Psoas muscle (tissue), 8 donors: ENCODE results near the gene MYO15B. TPM values are rescaled to one million over a fixed set of nuclear protein-coding genes. Genes with fewer than 3 reads are reported as not detected.

Experiments used
- ATAC-seq, 4 donors: fragments of 200-7000 bp; cut with Tn5 transposase; one replicate each; pipeline ENCODE4 v1.9.1; 2020; ENCODE audit warnings: moderate library complexity in 3 of 4, mild to moderate bottlenecking in 2 of 4
- DNase-seq, 2 donors: peaks; one replicate each; pipeline ENCODE4 v3.0.0-alpha.2; 2020
- H3K27ac ChIP-seq: fragments of 200-600 bp; one replicate; pipeline ENCODE4 v1.8.0; 2022
- H3K27me3 ChIP-seq, 3 donors: fragments of 200-600 bp in 1 of 3; one replicate each; pipeline versions ENCODE4 v1.6.1 to v1.8.0; 2013 to 2022; ENCODE audit warnings: low read length in 2 of 3, mild to moderate bottlenecking in 2 of 3, moderate library complexity in 1 of 3; ENCODE audit not compliant: insufficient read depth in 3 of 3
- H3K36me3 ChIP-seq, 2 donors: fragments of 200-600 bp in 1 of 2; one replicate each; pipeline versions ENCODE4 v1.6.1 to v1.8.0; 2013 to 2022; ENCODE audit warnings: low read depth in 1 of 2, mild to moderate bottlenecking in 1 of 2, moderate library complexity in 1 of 2; ENCODE audit not compliant: insufficient read depth in 1 of 2
- H3K4me1 ChIP-seq: fragments of 200-600 bp; one replicate; pipeline ENCODE4 v1.8.0; 2022
- H3K4me3 ChIP-seq: fragments of 200-600 bp; one replicate; pipeline ENCODE4 v1.8.0; 2022; ENCODE audit warnings: mild to moderate bottlenecking
- H3K9me3 ChIP-seq: fragments of 200-600 bp; one replicate; pipeline ENCODE4 v1.8.0; 2022
- WGBS, 3 donors: extraction: QIAGEN DNeasy Blood & Tissue Kit; methylation state at CpG; one replicate each; pipeline versions ENCODE4 v1.1.6 to v1.1.7; 2013; 5-methylcytosine and 5-hydroxymethylcytosine counted together
- intact Hi-C, 2 donors: fragments of 100-400 bp; cut with DNase I; formaldehyde crosslinking; loops; one replicate each; pipeline versions ENCODE4 v1.11.0 to v1.14.2; 2022
- polyA plus RNA-seq, 3 donors: library from polyadenylated mRNA; stranded (reverse); fragments of 200-250 nt; gene quantifications; one replicate each; pipeline ENCODE4 v1.2.3, GENCODE V29; 2013
- total RNA-seq, 4 donors: library from RNA; stranded (reverse); fragmentation: NEBNext Ultra II Directional in 2 of 4; extraction: Animal tissue kit (Norgen Biotek cat#: 25700) in 2 of 4; gene quantifications; one replicate each; pipeline versions ENCODE4 v1.2.1 to v1.2.4, GENCODE V29; 2021 to 2023
- TF ChIP-seq, protein P1 (sequence below): fragments of 200-600 bp; IDR thresholded peaks from one replicate; pipeline ENCODE4 v1.8.0; 2022; ENCODE audit warnings: antibody characterized with exemption
- donor health status: healthy with polysubstance abuse.
- donor health status: DM: no; HTN: no; CAD: no; lungs with moderate emphysema.
- donor health status: Bipolar disorder and iron deficiency.
- donor health status: healthy.
- donor health status: DM: yes; HTN: yes; CAD: no.
- donor health status: DM: no; HTN: no; CAD: no.
- donor health status: DM: no; HTN: no; CAD: no.
- donor health status: DM: yes; HTN: yes; CAD: no.

Gene MYO15B
- total and polyA plus RNA-seq, 7 donors, result 5.2 to 28.2 (median 16.7) TPM

DNA sequence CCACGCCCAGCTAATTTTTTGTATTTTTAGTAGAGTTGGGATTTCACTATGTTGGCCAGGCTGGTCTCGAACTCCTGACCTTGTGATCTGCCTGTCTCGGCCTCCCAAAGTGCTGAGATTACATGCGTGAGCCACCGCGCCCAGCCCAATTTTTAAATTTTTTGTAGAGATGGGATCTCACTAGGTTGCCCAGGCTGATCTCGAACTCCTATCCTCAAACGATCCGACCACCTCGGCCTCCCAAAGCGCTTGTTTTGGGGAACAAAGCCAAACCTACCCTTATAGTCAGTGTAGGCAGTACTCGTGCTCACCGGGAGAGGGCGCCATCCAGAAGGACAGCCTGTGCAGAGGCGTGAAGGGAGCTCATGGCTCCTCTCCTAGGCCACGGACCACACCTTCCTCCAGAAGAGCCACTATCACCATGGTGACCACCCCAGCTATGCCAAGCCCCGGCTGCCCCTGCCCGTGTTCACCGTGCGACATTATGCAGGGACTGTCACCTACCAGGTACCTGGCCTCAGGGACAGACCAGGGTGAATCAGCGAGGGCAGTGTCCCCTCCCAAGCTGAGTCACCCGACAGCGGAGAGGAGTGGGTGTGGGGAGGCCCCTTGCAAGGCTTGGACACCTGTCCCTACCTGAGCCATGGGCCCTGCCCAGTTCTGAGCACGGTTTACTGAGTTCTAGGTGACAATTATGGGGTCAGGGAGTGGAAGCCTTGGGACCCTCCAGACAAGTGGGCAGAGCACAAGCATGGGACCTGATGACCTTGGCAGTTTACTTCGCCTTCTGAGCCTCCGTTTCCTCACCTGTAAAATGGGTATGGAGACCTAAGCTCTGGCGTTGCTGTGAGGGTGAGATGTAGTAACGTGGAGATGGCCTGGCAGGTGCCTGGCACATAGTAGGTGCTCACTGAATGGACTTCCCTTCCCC, 13.7 kb downstream of the MYO15B start:
- Histone ChIP-seq H3K4me1 (no peaks in the 10 kb centered on the region), H3K9me3 (no peaks in the 10 kb centered on the region), H3K27me3 (no peaks in the 10 kb centered on the region), H3K36me3 (no peaks in the 10 kb centered on the region), H3K27ac (no peak overlapping the region), H3K4me3 (no peak overlapping the region)
- WGBS, 3 donors, result 59 to 79% (median 64%) methylated on average over 28 of the region's 28 CpGs
- ATAC-seq (peak; percentile 42 to 71 (median 62)), DNase-seq (peak in 1 of 2 donors; percentile 46)
- intact Hi-C loops, result no loop called here
- TF ChIP-seq, protein P1, sequence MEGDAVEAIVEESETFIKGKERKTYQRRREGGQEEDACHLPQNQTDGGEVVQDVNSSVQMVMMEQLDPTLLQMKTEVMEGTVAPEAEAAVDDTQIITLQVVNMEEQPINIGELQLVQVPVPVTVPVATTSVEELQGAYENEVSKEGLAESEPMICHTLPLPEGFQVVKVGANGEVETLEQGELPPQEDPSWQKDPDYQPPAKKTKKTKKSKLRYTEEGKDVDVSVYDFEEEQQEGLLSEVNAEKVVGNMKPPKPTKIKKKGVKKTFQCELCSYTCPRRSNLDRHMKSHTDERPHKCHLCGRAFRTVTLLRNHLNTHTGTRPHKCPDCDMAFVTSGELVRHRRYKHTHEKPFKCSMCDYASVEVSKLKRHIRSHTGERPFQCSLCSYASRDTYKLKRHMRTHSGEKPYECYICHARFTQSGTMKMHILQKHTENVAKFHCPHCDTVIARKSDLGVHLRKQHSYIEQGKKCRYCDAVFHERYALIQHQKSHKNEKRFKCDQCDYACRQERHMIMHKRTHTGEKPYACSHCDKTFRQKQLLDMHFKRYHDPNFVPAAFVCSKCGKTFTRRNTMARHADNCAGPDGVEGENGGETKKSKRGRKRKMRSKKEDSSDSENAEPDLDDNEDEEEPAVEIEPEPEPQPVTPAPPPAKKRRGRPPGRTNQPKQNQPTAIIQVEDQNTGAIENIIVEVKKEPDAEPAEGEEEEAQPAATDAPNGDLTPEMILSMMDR, result peak; percentile 53

DNA sequence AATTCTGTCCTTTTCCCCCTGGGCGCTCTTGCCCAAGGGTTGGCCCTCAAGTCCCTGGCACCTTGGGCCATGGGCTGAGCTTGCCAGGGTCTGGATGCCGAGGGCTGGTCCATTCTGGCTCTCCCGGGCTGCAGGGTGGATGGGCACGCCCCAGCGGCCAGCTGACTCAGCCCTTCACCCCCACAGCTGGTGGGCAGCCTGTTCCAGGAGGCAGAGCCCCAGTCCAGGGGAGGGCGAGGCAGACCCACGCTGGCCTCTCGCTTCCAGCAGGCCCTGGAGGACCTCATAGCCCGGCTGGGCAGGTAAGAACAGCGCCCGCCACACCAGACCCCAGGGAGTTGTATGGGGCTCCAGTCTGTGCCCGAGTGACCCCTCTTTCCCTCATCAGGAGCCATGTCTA, 15.0 kb downstream of the MYO15B start:
- DNase-seq, result no peak
- no peaks in the 10 kb centered on the region for H3K27me3 ChIP-seq
- TF ChIP-seq, protein P1, result no peak
- H3K9me3 ChIP-seq, result no peaks in the 10 kb centered on the region
- peak in 3 of 4 donors; percentile 11 to 25 (median 15) for ATAC-seq
- no peak overlapping the region for H3K4me3 ChIP-seq
- WGBS, 3 donors, result 50 to 74% (median 51%) methylated on average over 10 to 12 of the region's 12 CpGs
- intact Hi-C loops, result no loop called here
- no peak overlapping the region for H3K27ac ChIP-seq
- H3K4me1 ChIP-seq, result no peaks in the 10 kb centered on the region
- no peaks in the 10 kb centered on the region for H3K36me3 ChIP-seq

DNA sequence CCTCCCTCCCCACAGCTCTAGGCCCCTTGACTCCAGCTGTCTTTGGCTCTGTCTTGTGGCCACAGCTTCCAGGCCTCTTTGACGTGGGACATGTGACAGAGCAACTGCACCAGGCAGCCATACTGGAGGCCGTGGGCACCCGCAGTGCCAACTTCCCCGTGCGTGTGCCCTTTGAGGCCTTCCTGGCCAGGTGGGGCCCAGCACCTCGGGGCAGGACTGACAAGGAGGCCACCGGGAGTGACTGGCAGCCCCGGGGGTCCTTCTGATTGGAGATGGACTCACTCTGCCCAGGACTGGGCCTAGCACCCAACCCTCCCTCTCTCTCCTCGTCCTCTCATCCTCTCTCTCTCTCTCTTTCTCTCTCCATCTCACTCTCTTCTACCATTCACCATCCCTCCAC, 15.5 kb downstream of the MYO15B start:
- TF ChIP-seq, protein P1, result no peak
- WGBS, 3 donors, result 65 to 86% (median 78%) methylated on average over 8 to 9 of the region's 9 CpGs
- intact Hi-C loops, result no loop called here
- Histone ChIP-seq H3K27ac (no peak overlapping the region), H3K4me3 (no peak overlapping the region), H3K9me3 (no peaks in the 10 kb centered on the region), H3K36me3 (no peaks in the 10 kb centered on the region), H3K27me3 (no peaks in the 10 kb centered on the region), H3K4me1 (no peaks in the 10 kb centered on the region)
- DNase-seq (no peak), ATAC-seq (peak in 2 of 4 donors; percentile 21 to 23)

DNA sequence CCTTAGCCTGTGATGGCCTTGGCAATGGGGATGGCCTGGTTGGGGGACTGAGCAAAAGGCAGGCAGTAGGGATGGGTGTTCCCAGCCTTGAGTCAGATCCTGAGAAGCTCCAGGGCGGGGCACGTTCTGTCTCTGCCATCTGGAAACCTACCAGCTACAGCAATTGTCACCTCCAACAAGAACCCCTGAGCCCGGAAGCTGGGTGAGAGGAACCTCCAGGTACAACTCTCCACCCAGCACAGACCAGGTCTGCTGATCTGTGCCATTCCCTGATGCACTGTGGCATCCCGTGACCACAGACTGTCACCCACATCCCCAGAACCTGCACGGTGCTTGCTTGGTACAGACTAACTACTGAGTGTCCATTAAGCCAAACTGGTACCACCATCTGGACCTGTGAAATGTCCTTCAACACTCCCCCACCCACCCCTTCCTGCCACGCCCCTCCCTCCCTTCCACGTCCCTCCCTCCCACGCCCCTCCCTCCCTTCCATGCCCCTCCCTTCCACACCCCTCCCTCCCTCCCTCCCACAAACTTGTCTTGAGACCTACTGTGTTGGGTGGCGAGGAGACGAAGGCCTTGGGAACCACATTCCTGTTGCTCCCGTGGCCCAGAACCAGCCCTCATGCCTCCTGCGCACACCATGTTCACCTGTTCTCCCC, 16.6 kb downstream of the MYO15B start:
- no peak for ATAC-seq
- WGBS, 3 donors, result 69 to 81% (median 73%) methylated on average over 11 to 12 of the region's 12 CpGs
- intact Hi-C loops, result no loop called here

More for the DNA sequence above, 16.6 kb downstream of the MYO15B start:
- H3K36me3 ChIP-seq, result no peaks in the 10 kb centered on the region
- H3K4me1 ChIP-seq, result no peaks in the 10 kb centered on the region
- no peaks in the 10 kb centered on the region for H3K9me3 ChIP-seq
- H3K27ac ChIP-seq, result no peak overlapping the region
- TF ChIP-seq, protein P1, result no peak
- H3K27me3 ChIP-seq, result no peaks in the 10 kb centered on the region
- DNase-seq, result peak in 1 of 2 donors; percentile 15
- no peak overlapping the region for H3K4me3 ChIP-seq
